Measurements from ENCODE around the gene GDPD3. TPM values are rescaled to one million over a fixed set of nuclear protein-coding genes. Genes with fewer than 3 reads are reported as not detected.
A peak's percentile ranks its signal among the peaks of the same experiment; 100 is the strongest.

Gene GDPD3
- total and polyA plus RNA-seq, 9 of the 15 experiments (the other 6 are each of a cell fraction or from before 2014, with no cell fraction given), result 0.47 to 3.9 (median 1.1) TPM

GRCh38 chr16:30065102-30065942, 48.0 kb downstream of the GDPD3 start, which contains the start of gene ALDOA (continued):
- TF ChIP-seq NR1H2 (CRISPR knock-in tag; IDR thresholded peaks at IDR 0.05) (no peak), LARP7 (IDR thresholded peaks at IDR 0.05) (no peak; the same call in 1 of the 2 replicates), FOXO4 (CRISPR knock-in tag; IDR thresholded peaks at IDR 0.05) (no peak; the same call in 1 of the 2 replicates), ATF3 (IDR thresholded peaks at IDR 0.05) (no peak; the same call in 1 of the 2 replicates), ATF3 (CRISPR knock-in tag; conservative IDR thresholded peaks at IDR 0.05) (peak; percentile 38; the same call in 1 of the 2 replicates), RAD21 (CRISPR knock-in tag; conservative IDR thresholded peaks at IDR 0.05 in 1 of 2, IDR thresholded peaks at IDR 0.05 in 1 of 2) (no peak), TFE3 (CRISPR knock-in tag; IDR thresholded peaks at IDR 0.05) (no peak), FOSL1 (tag; conservative IDR thresholded peaks at IDR 0.05) (peak; percentile 91), MTA2 (IDR thresholded peaks at IDR 0.05; ENCODE audit: low read depth) (0 out of 2 replicates have a peak, but pooled peaks have one; percentile 4), XRCC4 (IDR thresholded peaks at IDR 0.05; ENCODE audit: extremely low read depth, insufficient read depth, insufficient read length) (no peak), NR0B1 (IDR thresholded peaks at IDR 0.05; ENCODE audit: partially characterized antibody) (no peak), ATF4 (CRISPR knock-in tag; IDR thresholded peaks at IDR 0.05) (no peak), SRF (CRISPR knock-in tag; IDR thresholded peaks at IDR 0.05) (peak in 1 of 2 experiments; percentile 92; a peak in 2 of 4 replicates), YBX1 (IDR thresholded peaks at IDR 0.05) (no peak), SAFB2 (IDR thresholded peaks at IDR 0.05; ENCODE audit: borderline replicate concordance, low read depth, low read length, severe bottlenecking) (no peak), ZNF280A (IDR thresholded peaks at IDR 0.05; ENCODE audit: low read depth, partially characterized antibody) (no peak), KHSRP (IDR thresholded peaks at IDR 0.05) (no peak)

Measured in K562 (cell line).